HG03457 (cell line): ENCODE measurements around the gene WASF2.
"Not testable (repeated sequence)": the region's sequence is repeated elsewhere in the genome, so short reads cannot be mapped to it uniquely, and the experiment has no call there.

Experiments
- ATAC-seq: cut with Tn5 transposase; IDR thresholded peaks from one replicate; pipeline ENCODE4 v1.9.1; 2021; ENCODE audit warnings: moderate number of reproducible peaks; ENCODE audit not compliant: unreplicated experiment

The WASF2 gene

GRCh38 chr1:27427816-27428315 lies 62.1 kb downstream of the WASF2 start:
- no peak for ATAC-seq

GRCh38 chr1:27427329-27427728 lies 62.6 kb downstream of the WASF2 start:
- no peak for ATAC-seq

- no peak for ATAC-seq
Measured at GRCh38 chr1:27423709-27424108, 66.3 kb downstream of the WASF2 start.

GRCh38 chr1:27418326-27419185 lies 71.4 kb downstream of the WASF2 start:
- no peak for ATAC-seq

- ATAC-seq: no peak
Measured at GRCh38 chr1:27417713-27418112, 72.3 kb downstream of the WASF2 start.

GRCh38 chr1:27416387-27417111 lies 73.4 kb downstream of the WASF2 start:
- ATAC-seq: no peak

GRCh38 chr1:27414091-27414490 lies 75.9 kb downstream of the WASF2 start:
- ATAC-seq: no peak

- ATAC-seq: no peak
Measured at GRCh38 chr1:27413004-27413403, 77.0 kb downstream of the WASF2 start.

GRCh38 chr1:27412502-27412901 lies 77.5 kb downstream of the WASF2 start:
- ATAC-seq: no peak

GRCh38 chr1:27410709-27411108 lies 79.3 kb downstream of the WASF2 start:
- ATAC-seq: no peak

- no peak for ATAC-seq
Measured at GRCh38 chr1:27409669-27410068, 80.3 kb downstream of the WASF2 start.

- no peak for ATAC-seq
Measured at GRCh38 chr1:27408151-27408550, 81.8 kb downstream of the WASF2 start.

GRCh38 chr1:27406791-27407190 lies 83.2 kb downstream of the WASF2 start:
- ATAC-seq: not testable (repeated sequence)

- ATAC-seq: no peak
Measured at GRCh38 chr1:27406362-27406680, 83.6 kb downstream of the WASF2 start.

- ATAC-seq: not testable (repeated sequence)
Measured at GRCh38 chr1:27405598-27406361, 84.2 kb downstream of the WASF2 start.

GRCh38 chr1:27405074-27405473 lies 84.9 kb downstream of the WASF2 start:
- no peak for ATAC-seq

- ATAC-seq: no peak
Measured at GRCh38 chr1:27403931-27404330, 86.0 kb downstream of the WASF2 start.

GRCh38 chr1:27403065-27403726 lies 86.8 kb downstream of the WASF2 start:
- no peak for ATAC-seq

- no peak for ATAC-seq
Measured at GRCh38 chr1:27402349-27402754, 87.6 kb downstream of the WASF2 start.

- no peak for ATAC-seq
Measured at GRCh38 chr1:27400963-27401341, 89.0 kb downstream of the WASF2 start.
